ENCODE measurements around the gene SLC6A11.

Gene SLC6A11

DNA sequence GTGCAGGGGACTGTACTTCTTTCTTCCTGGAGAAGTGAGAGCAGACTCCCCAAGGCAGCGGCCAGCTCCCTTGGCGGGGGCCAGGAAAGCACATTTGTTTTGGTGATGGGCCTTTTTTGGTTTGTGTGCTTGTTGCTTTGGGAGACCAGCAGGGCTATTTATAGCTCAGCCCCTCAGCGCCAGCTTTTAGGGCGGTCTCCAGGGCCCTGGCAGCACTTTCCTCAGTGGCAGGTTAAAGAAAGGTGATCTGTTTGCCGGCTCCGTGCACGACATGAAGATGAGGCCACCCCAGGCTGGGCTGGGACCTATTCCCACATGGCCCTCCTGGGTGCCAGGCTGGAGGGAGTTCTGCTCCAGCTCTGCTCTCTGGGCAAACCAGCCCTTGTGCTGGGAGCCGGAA, 21.8 kb downstream of the SLC6A11 start:
- DNase-seq (ENCODE audit: low read depth in 2 of 2, low spot score in 1 of 2): no peak

DNA sequence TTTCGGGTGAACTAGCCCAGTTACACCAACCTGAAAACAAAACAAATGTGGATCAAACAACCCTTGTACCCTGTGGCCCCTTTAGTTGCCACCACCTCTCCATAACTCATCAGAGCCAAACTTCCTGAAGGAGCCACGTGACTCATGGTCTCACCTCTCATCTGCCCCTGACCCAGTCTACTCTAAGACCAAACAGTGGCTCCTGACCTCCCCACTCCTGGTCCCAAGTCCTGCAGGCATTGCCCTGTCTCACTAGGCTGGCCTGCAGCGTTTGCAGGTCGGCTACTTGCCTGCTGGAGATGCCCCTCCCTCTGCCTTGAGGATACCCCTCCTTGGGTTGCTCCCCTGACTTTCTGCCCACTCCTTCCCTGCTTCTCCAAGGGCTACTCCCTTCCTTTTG, 23.1 kb downstream of the SLC6A11 start:
- DNase-seq (ENCODE audit: low read depth in 2 of 2, low spot score in 1 of 2): no peak

DNA sequence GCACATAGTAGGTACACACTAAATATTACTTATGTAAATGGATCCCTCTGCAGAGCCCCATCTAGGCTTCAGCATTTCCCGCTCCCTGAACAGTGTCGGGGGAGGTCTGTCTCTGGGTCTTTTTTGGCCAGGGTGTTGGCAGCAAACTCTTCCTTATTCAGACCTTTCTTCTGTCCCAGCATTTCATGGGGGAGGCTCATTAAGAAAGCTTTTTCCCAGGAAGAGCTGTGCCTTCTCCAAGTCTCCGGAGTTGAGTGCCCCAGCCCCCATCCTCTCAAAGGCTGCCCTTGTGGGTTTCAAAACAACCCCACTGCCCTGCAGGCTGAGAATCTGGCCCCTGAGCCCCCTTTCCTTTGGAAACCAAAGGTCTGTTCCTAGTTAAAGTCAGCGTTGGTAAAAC, 25.1 kb downstream of the SLC6A11 start:
- no peak for DNase-seq (ENCODE audit: low read depth in 2 of 2, low spot score in 1 of 2)

DNA sequence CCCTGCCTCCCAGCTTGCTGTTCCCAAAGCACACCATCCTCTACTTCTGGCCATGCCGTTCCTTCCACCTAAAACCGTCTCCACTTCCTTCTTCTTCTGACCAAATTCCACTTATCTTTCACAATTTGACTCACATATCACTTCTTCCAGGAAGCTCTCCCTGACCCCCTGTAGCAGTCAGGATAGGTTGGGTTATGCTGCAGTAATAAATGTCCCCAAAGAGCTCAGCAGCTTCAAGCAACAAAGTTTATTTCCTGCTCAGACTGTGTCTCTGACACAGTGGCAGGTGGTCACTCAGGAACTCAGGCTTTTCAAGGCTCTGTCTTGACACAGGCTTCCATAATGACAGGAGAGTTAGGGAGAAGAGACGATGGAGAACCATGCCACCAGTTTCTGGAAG, 27.4 kb downstream of the SLC6A11 start:
- DNase-seq (ENCODE audit: low read depth in 2 of 2, low spot score in 1 of 2): no peak

DNA sequence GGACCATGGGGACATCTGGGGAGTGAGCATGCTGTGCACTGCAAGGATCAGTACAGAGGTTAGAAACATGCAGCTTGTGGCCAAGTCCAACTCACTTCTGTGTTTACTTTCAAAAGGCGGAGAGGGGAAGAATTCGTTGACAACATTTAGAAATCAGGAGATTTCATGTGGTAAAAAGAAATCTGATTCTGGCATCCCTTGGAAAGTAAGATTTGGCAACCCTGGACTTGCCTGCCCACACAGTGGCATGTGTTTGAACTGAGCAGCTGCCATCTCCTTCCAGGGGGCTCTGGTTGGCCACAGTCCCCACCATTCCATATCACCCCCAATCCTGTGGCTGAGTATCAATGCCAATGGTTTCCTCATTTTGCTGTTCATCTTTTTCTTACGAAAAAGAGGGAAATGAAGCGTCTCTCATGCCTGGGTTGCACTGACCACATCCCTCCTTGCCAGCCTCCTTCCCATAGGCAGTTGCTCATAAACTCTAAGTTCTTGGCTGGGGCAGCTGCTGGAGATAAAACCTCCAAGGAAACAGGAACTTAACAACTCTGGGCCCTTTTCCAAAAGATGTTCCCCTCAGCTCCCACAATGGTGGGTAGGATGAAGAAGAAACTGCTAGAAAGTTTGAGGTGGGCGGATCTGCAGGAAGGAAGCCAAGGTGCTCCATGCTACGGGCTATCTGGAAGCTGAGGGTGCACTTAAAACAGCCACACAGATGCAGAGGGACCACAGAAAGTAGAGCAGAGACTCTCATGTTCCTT, 29.2 kb downstream of the SLC6A11 start:
- no peak for DNase-seq (ENCODE audit: low read depth in 2 of 2, low spot score in 1 of 2)

DNA sequence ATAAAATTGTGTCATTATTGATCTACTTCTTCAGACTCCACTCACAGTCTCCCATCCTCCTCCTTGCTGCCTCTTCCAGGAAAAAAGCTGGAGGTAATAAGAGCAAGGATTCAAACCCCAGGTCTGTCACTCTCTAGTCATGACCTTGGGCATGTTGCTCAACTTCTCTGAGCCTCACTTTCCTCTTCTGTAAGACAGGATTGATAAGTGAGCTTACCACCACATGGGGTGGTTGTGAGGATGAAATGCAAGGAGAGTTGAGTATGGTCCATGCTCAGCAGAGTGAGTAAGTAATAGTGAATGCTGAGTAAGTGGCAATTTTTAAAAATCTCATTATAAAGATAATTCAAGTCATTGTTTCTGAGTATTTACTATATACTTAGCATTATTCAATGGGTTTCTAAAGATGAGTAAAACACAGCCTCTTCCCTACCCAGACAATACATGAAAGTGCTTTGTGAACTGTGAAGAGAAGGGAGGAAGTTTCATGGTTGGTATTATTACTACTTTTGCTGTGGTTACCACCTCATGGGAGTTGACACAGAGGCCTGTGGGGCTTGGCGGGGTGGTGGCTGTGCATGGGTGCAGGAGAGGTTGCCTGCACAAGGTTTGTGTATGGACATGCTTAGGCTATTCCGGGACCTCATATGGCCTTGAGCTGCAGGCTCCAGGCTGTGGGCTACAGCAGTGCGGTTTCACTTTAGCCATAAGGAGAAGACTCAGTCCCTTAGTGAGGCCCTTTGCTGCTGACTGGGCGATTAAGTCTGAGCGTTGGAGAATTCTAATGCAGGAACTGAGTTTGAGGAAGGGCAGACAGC, 30.0 kb downstream of the SLC6A11 start:
- no peak for DNase-seq (ENCODE audit: low read depth in 2 of 2, low spot score in 1 of 2)

DNA sequence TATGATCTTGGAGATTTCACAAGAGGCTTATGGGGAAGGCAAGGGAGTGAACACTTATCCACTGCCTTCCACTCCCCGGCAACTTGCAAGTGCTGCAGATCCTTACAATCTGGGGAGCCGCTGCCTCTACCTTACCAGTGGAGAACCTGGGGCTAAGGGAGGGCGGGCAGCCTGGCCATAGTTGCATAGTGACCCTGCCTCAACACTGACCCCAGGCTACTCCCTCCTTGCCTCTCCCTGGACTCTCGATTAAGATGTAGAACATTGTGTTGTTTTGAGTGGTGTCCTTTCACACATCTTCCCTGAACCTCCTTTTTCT, 30.6 kb downstream of the SLC6A11 start:
- no peak for DNase-seq (ENCODE audit: low read depth in 2 of 2, low spot score in 1 of 2)

DNA sequence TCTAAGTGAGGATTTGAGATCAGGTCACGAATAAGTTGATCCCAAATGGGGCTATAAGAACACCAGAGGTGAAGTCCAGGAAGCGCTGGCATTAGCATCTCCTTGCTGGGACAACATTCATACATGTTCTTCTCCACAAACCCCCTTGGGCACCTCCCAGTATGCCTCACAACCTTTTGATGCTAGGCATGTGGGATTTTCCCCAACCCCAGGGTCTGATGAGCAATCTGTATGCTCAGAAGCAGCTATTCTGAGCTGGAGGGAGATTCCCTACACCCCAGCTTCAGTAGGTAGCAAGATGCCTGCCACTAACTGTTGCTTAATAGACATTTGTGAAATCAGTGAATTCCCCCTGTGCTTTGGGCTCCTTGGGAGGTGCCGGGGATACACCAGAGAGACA, 32.2 kb downstream of the SLC6A11 start:
- DNase-seq (ENCODE audit: low read depth in 2 of 2, low spot score in 1 of 2): no peak

DNA sequence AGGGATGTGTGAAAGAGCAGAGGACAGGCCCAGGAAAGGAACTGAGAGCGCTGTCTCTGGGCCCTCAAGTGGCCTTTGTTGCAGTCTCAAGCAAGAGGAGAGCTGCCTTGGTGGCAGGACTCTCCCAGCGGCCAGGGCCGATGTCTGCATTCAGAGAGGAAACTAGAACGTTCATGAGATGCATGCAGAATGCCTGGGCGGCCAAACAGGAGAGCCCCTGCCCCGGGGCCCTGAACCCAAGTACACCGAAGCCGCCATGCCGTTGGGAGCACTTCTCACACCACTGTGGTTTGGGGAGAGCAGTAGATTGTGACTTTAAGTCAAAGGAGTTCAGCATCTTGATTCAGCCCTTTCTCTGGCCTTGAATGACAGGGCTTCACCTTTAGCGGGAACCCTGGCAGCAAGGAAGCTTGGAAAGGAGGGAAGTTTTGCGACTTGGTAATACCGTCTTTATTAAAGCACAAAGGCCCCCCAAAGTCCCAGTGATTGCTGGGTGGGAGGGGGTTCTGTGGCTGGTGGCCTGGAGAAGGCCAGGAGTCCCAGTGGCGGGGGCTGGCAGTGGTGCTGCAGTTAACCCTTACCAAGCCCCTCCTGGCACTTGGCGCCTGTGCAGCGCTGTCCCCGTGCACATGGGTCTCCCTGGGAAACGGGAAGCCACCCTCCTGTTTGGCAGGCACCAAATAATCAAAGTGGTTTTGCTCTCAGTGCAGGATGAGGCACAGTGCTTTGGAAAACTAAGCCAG, 36.2 kb downstream of the SLC6A11 start:
- DNase-seq (ENCODE audit: low read depth in 2 of 2, low spot score in 1 of 2): no peak

DNA sequence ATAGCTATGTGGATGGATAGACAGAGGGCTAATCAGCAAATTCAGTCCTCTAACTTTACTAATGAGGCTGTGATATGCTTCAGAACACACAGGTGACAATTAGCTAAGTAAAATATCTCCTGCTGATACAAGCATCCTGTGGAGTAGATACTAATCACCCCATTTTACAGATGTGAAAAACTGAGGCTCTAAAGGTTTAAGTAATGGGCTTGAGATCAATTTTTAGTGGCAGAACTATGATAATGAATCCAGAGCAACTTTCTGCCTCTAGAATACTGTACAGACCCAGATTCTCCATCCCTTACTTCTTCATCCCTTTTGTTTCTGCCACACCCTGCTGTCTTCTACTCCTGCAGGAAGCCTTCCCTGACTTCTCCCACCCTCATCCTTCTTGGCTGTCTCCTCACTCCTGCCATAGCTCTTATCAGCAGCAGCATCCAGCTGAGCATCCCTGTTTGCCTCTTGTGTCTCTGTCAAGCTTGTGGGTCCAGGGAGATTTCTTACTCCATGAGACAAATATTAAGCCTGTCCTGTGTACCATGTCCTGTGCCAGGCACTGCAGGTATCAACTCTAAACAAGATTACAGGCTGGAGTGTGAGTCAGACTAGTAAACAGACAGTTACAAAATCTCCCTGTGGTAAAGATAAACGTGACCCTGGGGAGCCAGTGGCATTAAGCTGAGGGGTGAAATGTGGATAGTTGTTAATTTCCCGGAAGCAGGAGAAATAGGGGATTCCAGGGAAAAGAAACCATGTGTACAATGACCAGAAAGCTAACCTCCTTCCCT, 39.2 kb downstream of the SLC6A11 start:
- DNase-seq (ENCODE audit: low read depth in 2 of 2, low spot score in 1 of 2): no peak

DNA sequence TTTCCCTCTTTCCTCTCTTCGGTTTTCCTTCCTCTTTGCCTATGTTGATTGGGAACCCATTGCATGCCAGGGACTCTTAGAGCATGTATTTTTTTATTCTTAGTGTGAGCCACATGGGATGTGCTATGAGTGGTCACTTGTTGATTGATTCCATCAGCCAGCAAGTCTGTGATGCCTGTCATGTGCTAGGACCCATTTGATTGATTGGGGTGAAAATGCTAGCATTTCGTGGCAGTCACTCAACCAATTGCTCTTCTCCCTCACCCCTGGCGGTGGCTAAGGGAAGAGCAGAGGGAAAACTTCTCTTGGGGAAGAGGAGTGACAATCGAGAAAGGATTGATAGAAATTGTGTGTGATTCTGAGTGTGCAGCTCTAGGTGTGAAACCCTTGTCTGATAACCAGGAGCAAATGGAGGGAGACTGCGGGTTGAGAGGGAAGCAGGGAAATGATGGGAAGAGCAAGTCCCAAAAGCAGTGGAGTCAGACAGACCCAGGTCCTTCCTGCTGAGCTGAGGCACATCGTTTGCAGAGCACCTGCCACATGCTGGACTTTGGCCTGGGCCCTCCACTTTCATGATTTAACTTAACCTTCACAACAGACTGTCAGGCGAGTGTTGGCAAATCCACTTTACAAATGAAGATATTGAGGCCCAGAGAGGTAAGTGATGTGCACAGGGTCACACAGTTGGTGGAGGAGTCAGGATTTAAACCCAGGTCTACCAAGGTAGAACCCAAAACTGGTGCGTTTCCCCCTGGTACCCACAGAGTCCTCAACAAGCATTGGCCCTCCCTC, 40.0 kb downstream of the SLC6A11 start:
- DNase-seq (ENCODE audit: low read depth in 2 of 2, low spot score in 1 of 2): no peak

DNA sequence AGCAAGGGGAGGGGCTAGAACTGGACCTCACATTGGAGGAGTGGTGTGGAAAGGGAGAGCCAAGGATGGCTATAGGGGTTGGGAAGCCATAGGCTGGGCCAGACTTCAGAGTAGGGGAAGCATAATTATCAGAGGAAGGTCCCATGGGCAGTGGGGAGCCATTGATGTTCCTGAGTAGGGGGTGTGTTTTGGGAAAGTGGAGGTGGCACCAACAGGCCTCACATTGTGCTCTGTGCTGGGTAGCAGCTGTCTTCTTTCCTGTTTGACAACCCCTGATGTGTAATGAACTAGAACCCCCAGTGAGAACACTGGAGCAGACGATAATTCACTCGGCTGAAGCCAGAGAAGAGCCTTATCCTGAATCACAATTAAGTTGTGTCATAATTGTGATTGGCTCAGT, 41.2 kb downstream of the SLC6A11 start:
- DNase-seq (ENCODE audit: low read depth in 2 of 2, low spot score in 1 of 2): no peak

DNA sequence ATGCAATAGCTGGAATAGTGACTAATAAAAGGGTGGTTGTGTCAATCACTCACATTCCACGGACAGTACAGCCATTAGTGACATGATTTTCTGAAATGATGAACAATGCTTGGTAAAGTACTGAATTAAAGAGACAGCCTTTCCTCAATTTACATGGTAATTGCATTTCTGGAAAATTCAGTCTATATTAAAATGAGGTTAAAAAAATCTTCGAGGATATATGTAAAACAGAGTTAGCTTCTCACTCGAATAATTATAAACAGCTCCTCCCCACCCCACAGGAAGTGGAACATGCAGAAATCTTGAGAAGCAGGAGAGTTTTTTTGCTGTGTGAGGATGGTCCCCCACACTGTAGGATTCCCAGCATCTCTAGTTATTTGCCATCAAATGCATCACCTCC, 42.1 kb downstream of the SLC6A11 start:
- DNase-seq (ENCODE audit: low read depth in 2 of 2, low spot score in 1 of 2): no peak

DNA sequence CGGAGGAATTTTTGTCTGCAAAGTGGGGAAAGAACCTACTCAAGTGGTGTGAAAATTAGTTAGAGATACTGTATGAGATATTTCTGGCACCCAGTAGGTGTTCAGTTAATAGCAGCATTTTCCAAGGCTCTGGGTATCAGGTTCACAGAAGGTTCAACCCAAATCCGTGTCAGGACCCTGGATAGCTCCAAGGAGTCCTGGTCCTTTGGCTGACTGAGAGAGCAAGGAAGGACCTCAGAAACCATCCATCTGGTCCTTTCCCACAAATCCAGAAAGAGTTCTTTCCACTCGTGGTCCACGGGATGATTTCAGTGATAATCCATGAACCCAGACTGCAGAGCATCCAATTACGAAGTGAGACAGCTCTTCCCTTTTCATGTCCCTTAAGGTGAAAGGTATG, 51.4 kb downstream of the SLC6A11 start:
- DNase-seq (ENCODE audit: low read depth in 2 of 2, low spot score in 1 of 2): no peak

DNA sequence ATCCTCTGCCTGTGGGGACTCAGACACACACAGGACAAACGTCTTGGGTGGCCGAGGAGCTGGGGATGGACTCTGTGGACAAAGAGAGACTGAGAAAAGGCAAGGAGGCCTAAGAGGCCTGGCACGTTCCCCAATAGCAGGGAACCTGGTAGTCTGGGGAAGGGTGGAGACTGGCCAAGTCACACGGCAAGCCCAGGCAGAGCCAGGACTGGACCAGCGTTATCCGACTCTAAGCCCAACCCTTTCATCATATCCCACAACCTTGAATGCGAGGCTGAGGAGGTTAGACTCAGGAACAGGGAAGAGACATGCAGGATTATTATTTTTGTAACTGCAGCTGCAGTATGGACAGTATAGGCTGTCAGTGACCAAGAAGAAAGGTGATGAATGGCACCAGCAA, 53.4 kb downstream of the SLC6A11 start:
- DNase-seq (ENCODE audit: low read depth in 2 of 2, low spot score in 1 of 2): no peak

DNA sequence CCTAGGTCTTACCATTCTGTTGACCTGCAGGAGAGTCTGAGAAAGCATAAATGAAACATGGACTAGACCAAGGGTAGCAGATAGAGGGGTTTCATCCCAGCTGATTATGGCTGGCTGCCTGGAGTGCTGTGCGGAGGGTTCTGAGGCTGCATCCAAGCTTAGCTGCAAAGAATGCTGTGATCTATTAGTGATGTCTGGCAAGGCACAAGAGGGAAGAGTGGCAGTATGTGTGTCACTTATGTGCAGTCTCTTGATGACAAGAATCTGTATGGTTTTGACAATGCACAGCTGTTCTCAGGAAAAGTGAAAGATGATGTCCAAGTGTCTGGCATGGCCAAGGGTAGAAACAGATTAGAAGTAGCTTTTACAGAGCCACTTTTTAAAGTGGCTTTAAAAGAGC, 54.3 kb downstream of the SLC6A11 start:
- no peak for DNase-seq (ENCODE audit: low read depth in 2 of 2, low spot score in 1 of 2)

DNA sequence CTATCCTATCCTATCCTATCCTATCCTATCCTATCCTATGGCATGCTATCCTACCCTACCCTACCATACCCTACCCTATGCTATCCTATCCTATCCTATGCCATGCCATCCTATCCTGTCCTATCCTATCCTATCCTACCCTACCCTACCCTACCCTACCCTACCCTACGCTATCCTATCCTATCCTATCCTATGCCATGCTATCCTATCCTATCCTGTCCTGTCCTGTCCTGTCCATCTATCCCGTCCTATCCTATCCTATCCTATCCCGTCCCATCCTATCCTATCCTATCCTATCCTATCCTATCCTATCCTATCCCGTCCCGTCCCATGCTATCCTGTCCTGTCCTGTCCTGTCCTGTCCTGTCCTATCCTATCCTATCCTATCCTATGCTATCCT, 57.4 kb downstream of the SLC6A11 start:
- no peak for DNase-seq (ENCODE audit: low read depth in 2 of 2, low spot score in 1 of 2)

DNA sequence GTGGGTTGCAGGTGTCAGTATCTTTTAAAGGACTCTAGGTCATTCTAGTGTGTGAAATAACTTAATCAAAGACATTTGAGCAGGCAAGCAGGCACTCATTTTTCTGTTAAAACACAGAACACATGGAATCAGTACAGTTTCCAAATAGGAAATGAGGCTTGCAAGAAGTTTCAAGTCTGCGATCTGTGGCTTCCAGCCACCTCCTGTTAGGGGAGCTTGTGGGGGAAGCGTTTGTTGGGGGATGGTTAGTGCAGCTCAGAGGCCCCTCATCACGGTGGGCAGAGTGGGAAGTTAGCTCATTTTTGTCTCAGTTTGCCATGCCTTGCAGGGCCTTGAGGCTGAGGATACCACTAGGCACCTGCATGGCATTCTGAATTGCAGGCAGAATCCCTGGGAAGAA, 59.9 kb downstream of the SLC6A11 start:
- DNase-seq (ENCODE audit: low read depth in 2 of 2, low spot score in 1 of 2): no peak

DNA sequence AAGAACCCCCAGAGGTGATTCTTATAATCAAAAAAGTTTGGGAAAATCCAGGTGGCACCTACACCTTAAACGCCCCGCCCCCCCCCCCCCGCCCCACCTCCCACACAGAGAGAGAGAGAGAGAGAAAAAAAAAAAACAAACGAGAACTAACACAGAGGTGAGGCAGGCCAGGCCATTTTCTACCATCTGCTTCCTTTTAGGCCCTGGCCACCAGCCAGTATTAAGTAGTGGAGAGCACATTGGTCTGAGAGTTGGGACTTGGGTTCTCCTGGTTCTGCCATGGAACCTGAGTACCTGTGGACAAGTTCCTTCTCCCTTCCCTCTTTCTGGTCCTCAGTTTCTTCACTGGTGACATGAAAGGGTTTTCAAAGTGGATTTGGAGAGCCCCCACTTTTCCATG, 60.6 kb downstream of the SLC6A11 start:
- no peak for DNase-seq (ENCODE audit: low read depth in 2 of 2, low spot score in 1 of 2)

DNA sequence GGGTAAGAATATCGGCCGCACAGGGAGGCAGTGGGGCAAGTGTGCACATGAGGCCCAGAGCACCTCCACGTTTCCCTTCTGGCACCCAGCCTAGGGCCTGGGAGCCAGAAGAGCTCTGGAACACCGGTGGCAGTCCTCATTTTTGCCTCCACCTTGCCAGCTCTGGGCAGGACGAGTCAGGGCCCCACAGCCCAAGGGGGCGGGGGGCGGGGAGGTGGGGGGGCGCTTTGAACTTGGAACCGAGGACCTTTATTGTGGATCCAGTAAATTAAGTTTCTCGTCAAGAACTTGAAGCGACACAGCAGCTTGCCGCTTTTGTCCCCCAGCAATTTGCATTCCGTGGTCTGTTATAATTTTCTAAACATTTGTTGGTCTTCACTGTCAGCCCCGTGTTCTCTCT, 66.8 kb downstream of the SLC6A11 start:
- DNase-seq (ENCODE audit: low read depth in 2 of 2, low spot score in 1 of 2): no peak
